ENCODE results near the gene PINLYP. TPM values are rescaled to one million over a fixed set of nuclear protein-coding genes. Genes with fewer than 3 reads are reported as not detected.

PINLYP gene
- total and polyA plus RNA-seq, 2 of the 13 experiments (the other 11 are each of a cell fraction or from before 2014, with no cell fraction given): 0.21 to 0.24 TPM

DNA sequence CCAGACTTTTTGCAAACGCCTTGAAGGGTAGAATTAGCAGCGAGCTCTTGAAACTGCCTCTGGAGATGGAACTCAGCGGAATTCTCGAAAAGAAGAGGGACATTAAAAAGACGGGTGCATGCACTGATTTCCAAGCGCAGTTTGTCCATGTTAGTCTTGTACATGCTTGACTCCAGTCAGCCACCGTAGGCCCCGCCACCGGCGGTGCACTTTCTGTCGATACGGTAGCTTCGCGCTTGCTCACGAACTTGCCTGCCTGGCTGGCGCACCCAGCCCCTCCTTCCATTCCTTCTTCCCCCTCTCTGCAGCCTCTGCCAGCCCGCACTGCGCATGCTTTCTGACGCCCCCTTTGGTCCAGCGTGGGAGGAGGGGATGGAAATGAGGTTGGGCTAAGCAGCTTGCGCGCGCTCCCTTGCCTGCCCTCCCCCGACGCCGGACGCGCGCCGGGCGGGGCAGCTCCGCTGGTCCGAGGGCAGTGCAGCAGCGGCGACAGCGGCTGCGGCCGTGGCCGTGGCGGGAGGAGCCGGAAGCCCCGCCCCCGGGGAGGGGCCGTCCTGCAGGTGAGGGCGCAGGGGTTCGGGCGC lies 42.5 kb upstream of the PINLYP start, which contains the start of gene ZNF575 (continued):
- TF ChIP-seq SRY (CRISPR knock-in tag; IDR thresholded peaks at IDR 0.05) (no peak), NAIF1 (CRISPR knock-in tag; IDR thresholded peaks at IDR 0.05; ENCODE audit: borderline replicate concordance) (peak; percentile 65; the same call in 1 of the 2 replicates), SMYD3 (CRISPR knock-in tag; IDR thresholded peaks at IDR 0.05) (no peak), NONO (IDR thresholded peaks at IDR 0.05) (no peak), NONO (CRISPR knock-in tag; conservative IDR thresholded peaks at IDR 0.05) (0 out of 2 replicates have a peak, but pooled peaks have one; percentile 31), TBX2 (CRISPR knock-in tag; IDR thresholded peaks at IDR 0.05; ENCODE audit: borderline replicate concordance) (no peak), KLF9 (CRISPR knock-in tag; IDR thresholded peaks at IDR 0.05; ENCODE audit: low read depth) (no peak), HES4 (CRISPR knock-in tag; IDR thresholded peaks at IDR 0.05; ENCODE audit: borderline replicate concordance) (no peak), ZMAT3 (CRISPR knock-in tag; conservative IDR thresholded peaks at IDR 0.05) (no peak), ZNF20 (CRISPR knock-in tag; IDR thresholded peaks at IDR 0.05) (no peak), NFYC (CRISPR knock-in tag; IDR thresholded peaks at IDR 0.05) (no peak), AKAP8 (CRISPR knock-in tag; IDR thresholded peaks at IDR 0.05) (0 out of 2 replicates have a peak, but pooled peaks have one; percentile 57)
- TF ChIP-seq, protein P1, sequence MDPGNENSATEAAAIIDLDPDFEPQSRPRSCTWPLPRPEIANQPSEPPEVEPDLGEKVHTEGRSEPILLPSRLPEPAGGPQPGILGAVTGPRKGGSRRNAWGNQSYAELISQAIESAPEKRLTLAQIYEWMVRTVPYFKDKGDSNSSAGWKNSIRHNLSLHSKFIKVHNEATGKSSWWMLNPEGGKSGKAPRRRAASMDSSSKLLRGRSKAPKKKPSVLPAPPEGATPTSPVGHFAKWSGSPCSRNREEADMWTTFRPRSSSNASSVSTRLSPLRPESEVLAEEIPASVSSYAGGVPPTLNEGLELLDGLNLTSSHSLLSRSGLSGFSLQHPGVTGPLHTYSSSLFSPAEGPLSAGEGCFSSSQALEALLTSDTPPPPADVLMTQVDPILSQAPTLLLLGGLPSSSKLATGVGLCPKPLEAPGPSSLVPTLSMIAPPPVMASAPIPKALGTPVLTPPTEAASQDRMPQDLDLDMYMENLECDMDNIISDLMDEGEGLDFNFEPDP (CRISPR knock-in tag; conservative IDR thresholded peaks at IDR 0.05): no peak
- TF ChIP-seq, protein P2, sequence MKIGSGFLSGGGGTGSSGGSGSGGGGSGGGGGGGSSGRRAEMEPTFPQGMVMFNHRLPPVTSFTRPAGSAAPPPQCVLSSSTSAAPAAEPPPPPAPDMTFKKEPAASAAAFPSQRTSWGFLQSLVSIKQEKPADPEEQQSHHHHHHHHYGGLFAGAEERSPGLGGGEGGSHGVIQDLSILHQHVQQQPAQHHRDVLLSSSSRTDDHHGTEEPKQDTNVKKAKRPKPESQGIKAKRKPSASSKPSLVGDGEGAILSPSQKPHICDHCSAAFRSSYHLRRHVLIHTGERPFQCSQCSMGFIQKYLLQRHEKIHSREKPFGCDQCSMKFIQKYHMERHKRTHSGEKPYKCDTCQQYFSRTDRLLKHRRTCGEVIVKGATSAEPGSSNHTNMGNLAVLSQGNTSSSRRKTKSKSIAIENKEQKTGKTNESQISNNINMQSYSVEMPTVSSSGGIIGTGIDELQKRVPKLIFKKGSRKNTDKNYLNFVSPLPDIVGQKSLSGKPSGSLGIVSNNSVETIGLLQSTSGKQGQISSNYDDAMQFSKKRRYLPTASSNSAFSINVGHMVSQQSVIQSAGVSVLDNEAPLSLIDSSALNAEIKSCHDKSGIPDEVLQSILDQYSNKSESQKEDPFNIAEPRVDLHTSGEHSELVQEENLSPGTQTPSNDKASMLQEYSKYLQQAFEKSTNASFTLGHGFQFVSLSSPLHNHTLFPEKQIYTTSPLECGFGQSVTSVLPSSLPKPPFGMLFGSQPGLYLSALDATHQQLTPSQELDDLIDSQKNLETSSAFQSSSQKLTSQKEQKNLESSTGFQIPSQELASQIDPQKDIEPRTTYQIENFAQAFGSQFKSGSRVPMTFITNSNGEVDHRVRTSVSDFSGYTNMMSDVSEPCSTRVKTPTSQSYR (CRISPR knock-in tag; IDR thresholded peaks at IDR 0.05; ENCODE audit: borderline replicate concordance): peak; percentile 44; the same call in 1 of the 2 replicates
- TF ChIP-seq, protein P3, sequence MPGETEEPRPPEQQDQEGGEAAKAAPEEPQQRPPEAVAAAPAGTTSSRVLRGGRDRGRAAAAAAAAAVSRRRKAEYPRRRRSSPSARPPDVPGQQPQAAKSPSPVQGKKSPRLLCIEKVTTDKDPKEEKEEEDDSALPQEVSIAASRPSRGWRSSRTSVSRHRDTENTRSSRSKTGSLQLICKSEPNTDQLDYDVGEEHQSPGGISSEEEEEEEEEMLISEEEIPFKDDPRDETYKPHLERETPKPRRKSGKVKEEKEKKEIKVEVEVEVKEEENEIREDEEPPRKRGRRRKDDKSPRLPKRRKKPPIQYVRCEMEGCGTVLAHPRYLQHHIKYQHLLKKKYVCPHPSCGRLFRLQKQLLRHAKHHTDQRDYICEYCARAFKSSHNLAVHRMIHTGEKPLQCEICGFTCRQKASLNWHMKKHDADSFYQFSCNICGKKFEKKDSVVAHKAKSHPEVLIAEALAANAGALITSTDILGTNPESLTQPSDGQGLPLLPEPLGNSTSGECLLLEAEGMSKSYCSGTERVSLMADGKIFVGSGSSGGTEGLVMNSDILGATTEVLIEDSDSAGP (CRISPR knock-in tag; IDR thresholded peaks at IDR 0.05; ENCODE audit: borderline replicate concordance): peak; percentile 58; the same call in 1 of the 2 replicates
- TF ChIP-seq, protein P4, sequence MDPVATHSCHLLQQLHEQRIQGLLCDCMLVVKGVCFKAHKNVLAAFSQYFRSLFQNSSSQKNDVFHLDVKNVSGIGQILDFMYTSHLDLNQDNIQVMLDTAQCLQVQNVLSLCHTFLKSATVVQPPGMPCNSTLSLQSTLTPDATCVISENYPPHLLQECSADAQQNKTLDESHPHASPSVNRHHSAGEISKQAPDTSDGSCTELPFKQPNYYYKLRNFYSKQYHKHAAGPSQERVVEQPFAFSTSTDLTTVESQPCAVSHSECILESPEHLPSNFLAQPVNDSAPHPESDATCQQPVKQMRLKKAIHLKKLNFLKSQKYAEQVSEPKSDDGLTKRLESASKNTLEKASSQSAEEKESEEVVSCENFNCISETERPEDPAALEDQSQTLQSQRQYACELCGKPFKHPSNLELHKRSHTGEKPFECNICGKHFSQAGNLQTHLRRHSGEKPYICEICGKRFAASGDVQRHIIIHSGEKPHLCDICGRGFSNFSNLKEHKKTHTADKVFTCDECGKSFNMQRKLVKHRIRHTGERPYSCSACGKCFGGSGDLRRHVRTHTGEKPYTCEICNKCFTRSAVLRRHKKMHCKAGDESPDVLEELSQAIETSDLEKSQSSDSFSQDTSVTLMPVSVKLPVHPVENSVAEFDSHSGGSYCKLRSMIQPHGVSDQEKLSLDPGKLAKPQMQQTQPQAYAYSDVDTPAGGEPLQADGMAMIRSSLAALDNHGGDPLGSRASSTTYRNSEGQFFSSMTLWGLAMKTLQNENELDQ (CRISPR knock-in tag; IDR thresholded peaks at IDR 0.05; ENCODE audit: borderline replicate concordance): no peak

Measured in HepG2 (cell line).